IMR-90 (cell line): ENCODE data around the gene ATP6V1G1. TPM values are rescaled to one million over a fixed set of nuclear protein-coding genes. Genes with fewer than 3 reads are reported as not detected.

Source experiments
- ATAC-seq: fragments of 200-7000 bp; cut with Tn5 transposase; 2 replicates; pipeline ENCODE4 v1.9.1; 2020; ENCODE audit warnings: low read depth, mild to moderate bottlenecking, moderate library complexity
- BruUV-seq: library from RNA; stranded (reverse); fragments of 400-500 nt; replicated peaks from 2 replicates; lab custom pipeline; 2021; lab: Mats Ljungman, UMichigan
- CTCF ChIA-PET: fragments of 300-600 bp; formaldehyde crosslinking; extraction: SDS; loops from one replicate; lab custom pipeline; 2021; ENCODE audit warnings: antibody characterized with exemption; lab: Yijun Ruan, JAX
- POLR2A ChIA-PET: fragments of 300-600 bp; sonication (Branson Sonifier 250); formaldehyde crosslinking; loops from one replicate; lab custom pipeline; 2022; ENCODE audit warnings: antibody characterized with exemption; ENCODE audit not compliant: unreplicated experiment; lab: Charles Lee
- DNase-seq: peaks from one replicate; pipeline ENCODE4 v3.0.0; 2013
- H2AFZ ChIP-seq: replicated peaks from 2 replicates; pipeline ENCODE3; 2013; ENCODE audit warnings: low read length, mild to moderate bottlenecking; ENCODE audit not compliant: poor library complexity
- H2AK5ac ChIP-seq: 2 replicates; pipeline ENCODE4 v1.6.1; 2013; ENCODE audit warnings: low read depth, low read length, inconsistent platforms
- H2AK9ac ChIP-seq: replicated peaks from 2 replicates; pipeline ENCODE3; 2013; ENCODE audit warnings: mild to moderate bottlenecking, low read depth, low read length, moderate library complexity; ENCODE audit not compliant: poor library complexity
- H2BK120ac ChIP-seq: 2 replicates; pipeline ENCODE4 v1.6.1; 2013; ENCODE audit warnings: low read depth, low read length, inconsistent platforms
- H2BK15ac ChIP-seq: 3 replicates; pipeline ENCODE4 v1.6.1; 2013; ENCODE audit warnings: low read depth, low read length, inconsistent platforms
- H2BK20ac ChIP-seq: 2 replicates; pipeline ENCODE4 v1.6.1; 2013; ENCODE audit warnings: low read depth, mild to moderate bottlenecking, inconsistent platforms, low read length, moderate library complexity
- H2BK5ac ChIP-seq: 2 replicates; pipeline ENCODE4 v1.6.1; 2013; ENCODE audit warnings: mild to moderate bottlenecking, low read depth, low read length, inconsistent platforms; ENCODE audit not compliant: poor library complexity, severe bottlenecking
- H3K14ac ChIP-seq: replicated peaks from 2 replicates; pipeline ENCODE4 v1.6.1; 2013; ENCODE audit warnings: low read depth, low read length, inconsistent platforms
- H3K18ac ChIP-seq: 2 replicates; pipeline ENCODE4 v1.6.1; 2013; ENCODE audit warnings: low read depth, low read length, control low read depth
- H3K23ac ChIP-seq: 2 replicates; pipeline ENCODE4 v1.6.1; 2013; ENCODE audit warnings: low read depth, low read length, inconsistent platforms
- H3K27ac ChIP-seq: 2 replicates; pipeline ENCODE4 v1.5.1; 2013; ENCODE audit warnings: mild to moderate bottlenecking, control low read depth, low read length; ENCODE audit not compliant: insufficient read depth
- H3K27me3 ChIP-seq: 2 replicates; pipeline ENCODE4 v1.6.1; 2013; ENCODE audit warnings: low read length; ENCODE audit not compliant: control insufficient read depth, insufficient read depth
- H3K36me3 ChIP-seq: 2 replicates; pipeline ENCODE4 v1.6.1; 2013; ENCODE audit warnings: low read length, mixed read lengths; ENCODE audit not compliant: control insufficient read depth, insufficient read depth
- H3K4ac ChIP-seq: 2 replicates; pipeline ENCODE4 v1.6.1; 2013; ENCODE audit warnings: low read depth, low read length, inconsistent platforms
- H3K4me1 ChIP-seq: 2 replicates; pipeline ENCODE4 v1.6.1; 2013; ENCODE audit warnings: low read length, mixed read lengths; ENCODE audit not compliant: control insufficient read depth, insufficient read depth
- H3K4me2 ChIP-seq: 2 replicates; pipeline ENCODE4 v1.6.1; 2013; ENCODE audit warnings: low read depth, mild to moderate bottlenecking, control low read depth, low read length, moderate library complexity
- H3K4me3 ChIP-seq: 2 replicates; pipeline ENCODE4 v1.5.1; 2013; ENCODE audit warnings: low read depth, mild to moderate bottlenecking, control low read depth, low read length, moderate library complexity; ENCODE audit not compliant: insufficient read depth
- H3K56ac ChIP-seq: 2 replicates; pipeline ENCODE4 v1.6.1; 2013; ENCODE audit warnings: low read length, inconsistent platforms; ENCODE audit not compliant: insufficient read depth; ENCODE audit errors: extremely low read depth
- H3K79me1 ChIP-seq, 2 experiments: 2 replicates each; pipeline ENCODE4 v1.6.1; 2013; ENCODE audit warnings: low read length in 2 of 2, inconsistent platforms in 1 of 2, low read depth in 1 of 2
- H3K9ac ChIP-seq: 2 replicates; pipeline ENCODE4 v1.6.1; 2013; ENCODE audit warnings: low read depth, low read length, control low read depth
- H3K9me1 ChIP-seq: 2 replicates; pipeline ENCODE4 v1.6.1; 2013; ENCODE audit warnings: low read length, inconsistent platforms; ENCODE audit not compliant: insufficient read depth
- H3K9me3 ChIP-seq: 2 replicates; pipeline ENCODE4 v1.6.1; 2013; ENCODE audit warnings: low read length; ENCODE audit not compliant: control insufficient read depth, insufficient read depth
- H4K20me1 ChIP-seq: 2 replicates; pipeline ENCODE4 v1.6.1; 2013; ENCODE audit warnings: low read length, inconsistent platforms; ENCODE audit not compliant: insufficient read depth
- H4K5ac ChIP-seq: 2 replicates; pipeline ENCODE4 v1.6.1; 2013; ENCODE audit warnings: mild to moderate bottlenecking, low read depth, low read length, control low read depth
- H4K8ac ChIP-seq, 2 experiments: 2 replicates each; pipeline ENCODE4 v1.6.1; 2013; ENCODE audit warnings: low read depth in 2 of 2, low read length in 2 of 2, control low read depth in 1 of 2, inconsistent platforms in 1 of 2
- H4K91ac ChIP-seq: 2 replicates; pipeline ENCODE4 v1.6.1; 2013; ENCODE audit warnings: low read depth, low read length, inconsistent platforms; ENCODE audit not compliant: insufficient read depth
- CEBPB ChIP-seq: IDR thresholded peaks from 2 replicates; pipeline ENCODE4 v1.6.1; 2012; ENCODE audit warnings: low read depth, low read length, improper control_type of control experiment
- CHD1 ChIP-seq: IDR thresholded peaks from 2 replicates; pipeline ENCODE4 v1.6.1; 2012; ENCODE audit warnings: low read depth, low read length, improper control_type of control experiment
- CTCF ChIP-seq: conservative IDR thresholded peaks from 2 replicates; pipeline ENCODE4 v1.5.1; 2012; ENCODE audit warnings: mild to moderate bottlenecking, low read depth, low read length, improper control_type of control experiment
- FOS ChIP-seq: fragments of 150-350 bp; IDR thresholded peaks from 2 replicates; pipeline ENCODE4 v1.6.1; 2016; ENCODE audit warnings: low read depth, low read length
- MAFK ChIP-seq: IDR thresholded peaks from 2 replicates; pipeline ENCODE4 v1.6.1; 2012; ENCODE audit warnings: low read depth, low read length, improper control_type of control experiment
- NFE2L2 ChIP-seq: fragments of 150-350 bp; IDR thresholded peaks from 2 replicates; pipeline ENCODE4 v1.6.1; 2016; ENCODE audit warnings: low read depth, mild to moderate bottlenecking, low read length
- RAD21 ChIP-seq: IDR thresholded peaks from 2 replicates; pipeline ENCODE4 v1.6.1; 2012; ENCODE audit warnings: low read length, improper control_type of control experiment
- SMC3 ChIP-seq: fragments of 150-350 bp; IDR thresholded peaks from 2 replicates; pipeline ENCODE4 v1.6.1; 2016; ENCODE audit warnings: low read depth, mild to moderate bottlenecking, antibody characterized with exemption, low read length, moderate library complexity
- WGBS, 2 experiments: methylation state at CpG; one replicate each; pipeline versions ENCODE4 v1.1.5 to v1.1.7; 2013; ENCODE audit warnings: missing lambda C conversion rate in 2 of 2; ENCODE audit not compliant: insufficient read length in 1 of 2; ENCODE audit errors: extremely low coverage in 2 of 2; 5-methylcytosine and 5-hydroxymethylcytosine counted together
- dilution Hi-C: fragments of 300-500 bp; cut with HindIII; formaldehyde crosslinking; loops from one replicate; pipeline ENCODE4 v1.14.3; 2018; ENCODE audit warnings: low sequenced_read_pairs; ENCODE audit not compliant: unreplicated experiment
- in situ Hi-C: fragments of 300-500 bp; cut with MboI; formaldehyde crosslinking; loops from 3 replicates; pipeline ENCODE4 v1.14.3; 2019; ENCODE audit warnings: low sequenced_read_pairs, inconsistent platforms, mixed read lengths
- intact Hi-C: fragments of 100-400 bp; cut with micrococcal nuclease; formaldehyde crosslinking; loops from 2 replicates; pipeline ENCODE4 v1.10.0; 2022
- polyA plus RNA-seq, 3 experiments: library from polyadenylated mRNA; depleted of rRNA; stranded (reverse); fragments of >200 nt; gene quantifications; 2 replicates each; pipeline ENCODE4 v1.2.3, GENCODE V29; 2012; ENCODE audit warnings: low replicate concordance in 1 of 3
- total RNA-seq: library from RNA; depleted of rRNA; stranded (reverse); fragments of >200 nt; gene quantifications from 2 replicates; pipeline ENCODE4 v1.2.3, GENCODE V29; 2012

ATP6V1G1 gene
- total and polyA plus RNA-seq, 2 of the 4 experiments (the other 2 are of a cell fraction): 52.0 to 70.9 TPM

- TF ChIP-seq MAFK (0 out of 2 replicates have a peak, but pooled peaks have one; percentile 18), NFE2L2 (peak; percentile 62; the same call in 1 of the 2 replicates), CEBPB (no peak), CHD1 (no peak), SMC3 (no peak), FOS (peak; percentile 98)
Observed at GRCh38 chr9:114587345-114588202, at the start of gene ATP6V1G1 (continued).

GRCh38 chr9:114538241-114538640, 49.3 kb upstream of the ATP6V1G1 start:
- no peaks in the 10 kb centered on the region for H3K9me1 ChIP-seq
- H3K14ac ChIP-seq: no peak overlapping the region
- TF ChIP-seq CTCF (no peak), RAD21 (0 out of 2 replicates have a peak, but pooled peaks have one; percentile 5)
- H3K4me1 ChIP-seq: no peaks in the 10 kb centered on the region
- ChIA-PET CTCF (interaction anchor here (0.6 to 0.8 kb wide), 2 partner anchors 28 to 115 kb away, joined by 3 to 4 read pairs; no protein-coding TSS in a partner anchor), POLR2A (no interaction called here)
- peak overlapping the region; percentile 28 for H2AK9ac ChIP-seq
- no peak overlapping the region for H4K8ac ChIP-seq
- H3K4me2 ChIP-seq: no peak overlapping the region
- ATAC-seq: no peak
- no peak overlapping the region for H3K56ac ChIP-seq
- no peak overlapping the region for H3K18ac ChIP-seq
- H3K27ac ChIP-seq: no peak overlapping the region
- no peaks in the 10 kb centered on the region for H3K79me1 ChIP-seq
- no peaks in the 10 kb centered on the region for H4K20me1 ChIP-seq
- H3K23ac ChIP-seq: no peak overlapping the region
- H4K5ac ChIP-seq: no peak overlapping the region
- dilution Hi-C loops (no loop called here), in situ Hi-C loops (no loop called here), intact Hi-C loops (no loop called here)
- H2AFZ ChIP-seq: peak overlapping the region; percentile 58
- no peak overlapping the region for H2BK15ac ChIP-seq
- H2AK5ac ChIP-seq: no peak overlapping the region; the same call in 1 of the 2 replicates
- no TSS peak for BruUV-seq
- no CpG with 5 or more reads among the region's 5 CpGs for WGBS, 2 experiments
- peaks cover 13% of the 10 kb centered on the region for H3K27me3 ChIP-seq
- no peak overlapping the region for H2BK20ac ChIP-seq
- H3K4me3 ChIP-seq: no peak overlapping the region
- DNase-seq: no peak
- H4K91ac ChIP-seq: no peak overlapping the region
- H2BK5ac ChIP-seq: no peak overlapping the region
- no peak overlapping the region for H2BK120ac ChIP-seq
- peaks cover 3% of the 10 kb centered on the region for H3K9me3 ChIP-seq
- H3K4ac ChIP-seq: no peak overlapping the region
- no peak overlapping the region for H3K9ac ChIP-seq
- H3K36me3 ChIP-seq: no peaks in the 10 kb centered on the region
